GM12801 (cell line): ENCODE measurements around the gene CLPTM1.

Source experiments
- CTCF ChIP-seq: IDR thresholded peaks from one replicate; pipeline ENCODE4 v1.5.1; 2011; ENCODE audit warnings: control low read depth; ENCODE audit not compliant: insufficient read length; ENCODE audit errors: extremely low read depth

The CLPTM1 gene

GRCh38 chr19:44974857-44975256, 19.7 kb downstream of the CLPTM1 start:
- no peak for TF ChIP-seq CTCF

- no peak for TF ChIP-seq CTCF
These were observed 20.3 kb downstream of the CLPTM1 start for GRCh38 chr19:44975444-44975843.

- no peak for TF ChIP-seq CTCF
These were observed 28.8 kb downstream of the CLPTM1 start for GRCh38 chr19:44984005-44984404.

GRCh38 chr19:44985445-44985844, 30.3 kb downstream of the CLPTM1 start:
- TF ChIP-seq CTCF, result no peak

- no peak for TF ChIP-seq CTCF
These were observed 31.2 kb downstream of the CLPTM1 start for GRCh38 chr19:44986389-44986788.

- TF ChIP-seq CTCF, result no peak
These were observed 32.0 kb downstream of the CLPTM1 start for GRCh38 chr19:44987148-44987675.

- no peak for TF ChIP-seq CTCF
These were observed 33.1 kb downstream of the CLPTM1 start for GRCh38 chr19:44988273-44988672.
